ENCODE results near the gene MAGOH. TPM values are rescaled to one million over a fixed set of nuclear protein-coding genes. Genes with fewer than 3 reads are reported as not detected.

MAGOH gene
- polyA plus RNA-seq, 1 donor from 2014 or later = 53.3 TPM

DNA sequence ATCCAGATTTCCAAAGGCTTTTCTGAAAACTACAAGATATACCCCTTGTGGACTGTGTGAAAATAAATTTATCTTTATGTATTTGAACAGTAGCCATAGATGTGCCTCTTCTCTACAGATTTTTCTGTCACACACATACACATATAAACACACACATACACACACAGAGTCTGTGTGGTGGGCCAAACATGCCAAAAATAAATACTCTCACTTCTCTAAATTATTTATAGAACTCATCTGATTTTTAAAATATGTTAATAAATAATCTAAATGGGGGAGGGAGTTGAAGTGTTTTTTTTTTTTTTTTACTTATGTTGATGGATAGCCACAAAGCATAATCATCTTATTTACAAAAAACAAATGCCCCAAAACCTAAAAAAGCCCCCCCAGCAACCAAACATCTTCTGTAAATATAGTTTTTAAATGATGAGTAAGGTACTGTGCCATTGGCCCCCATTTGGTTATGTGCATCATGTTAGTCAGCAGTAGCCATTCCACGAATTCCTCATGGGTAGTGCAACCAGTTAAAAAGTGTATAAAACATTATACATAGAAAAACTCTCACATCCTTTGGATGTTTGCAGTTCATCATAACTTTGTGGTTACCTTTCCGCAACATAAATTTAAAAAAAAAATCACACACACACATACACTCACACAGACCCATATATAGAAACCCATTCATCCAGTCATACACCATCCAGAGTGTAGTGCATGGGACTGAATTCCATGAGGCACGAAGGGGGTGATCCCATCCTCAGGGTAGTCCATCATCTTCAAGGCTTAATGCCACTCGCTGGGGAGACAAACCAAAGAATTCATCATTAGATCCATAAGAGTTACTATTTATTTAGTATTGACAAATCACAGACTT is 8.2 kb upstream of the MAGOH start:
- H3K4me3 ChIP-seq (ENCODE audit: low read length) = no peak overlapping the region
- H3K9ac ChIP-seq (ENCODE audit: low read length) = no peak overlapping the region
- no peak overlapping the region for H3K27ac ChIP-seq (ENCODE audit: low read length)
- no peak overlapping the region for H3K4me2 ChIP-seq (ENCODE audit: low read length)
- no peak for TF ChIP-seq CTCF (IDR thresholded peaks at IDR 0.05; ENCODE audit: poor library complexity, severe bottlenecking)
- TF ChIP-seq TAF1 (IDR thresholded peaks at IDR 0.05; ENCODE audit: low read depth) = no peak
- H3K27me3 ChIP-seq (ENCODE audit: insufficient read depth, low read depth, low read length) = no peaks in the 10 kb centered on the region
- H2AFZ ChIP-seq (ENCODE audit: low read depth, low read length) = no peak overlapping the region
- no peaks in the 10 kb centered on the region for H3F3A ChIP-seq (ENCODE audit: insufficient read depth, low read length, poor library complexity, severe bottlenecking)
- H3K36me3 ChIP-seq (ENCODE audit: insufficient read depth, low read length) = peaks cover 3% of the 10 kb centered on the region
- no peaks in the 10 kb centered on the region for H3K9me3 ChIP-seq (ENCODE audit: low read length)
- H3K79me2 ChIP-seq (replicated peaks; ENCODE audit: insufficient read depth, low read length) = no peaks in the 10 kb centered on the region
- H4K20me1 ChIP-seq (ENCODE audit: insufficient read depth) = no peaks in the 10 kb centered on the region
- no peaks in the 10 kb centered on the region for H3K9me2 ChIP-seq (ENCODE audit: insufficient read depth, low read length)

GRCh38 chr1:53244141-53244540 is 5.8 kb upstream of the MAGOH start:
- Histone ChIP-seq H3K4me2 (ENCODE audit: low read length) (no peak overlapping the region), H3K79me2 (replicated peaks; ENCODE audit: insufficient read depth, low read length) (no peaks in the 10 kb centered on the region), H3F3A (ENCODE audit: insufficient read depth, low read length, poor library complexity, severe bottlenecking) (no peaks in the 10 kb centered on the region), H2AFZ (ENCODE audit: low read depth, low read length) (no peak overlapping the region), H3K9me3 (ENCODE audit: low read length) (no peaks in the 10 kb centered on the region), H3K9me2 (ENCODE audit: insufficient read depth, low read length) (no peaks in the 10 kb centered on the region), H3K27me3 (ENCODE audit: insufficient read depth, low read depth, low read length) (no peaks in the 10 kb centered on the region), H3K36me3 (ENCODE audit: insufficient read depth, low read length) (no peaks in the 10 kb centered on the region), H4K20me1 (ENCODE audit: insufficient read depth) (no peaks in the 10 kb centered on the region), H3K4me3 (ENCODE audit: low read length) (no peak overlapping the region), H3K9ac (ENCODE audit: low read length) (no peak overlapping the region), H3K27ac (ENCODE audit: low read length) (no peak overlapping the region)
- TF ChIP-seq EZH2 (IDR thresholded peaks at IDR 0.05; ENCODE audit: borderline replicate concordance, insufficient read depth, low read length, poor library complexity, severe bottlenecking) = no peak
- TF ChIP-seq RAD21 (conservative IDR thresholded peaks at IDR 0.05) = no peak
- no peak for TF ChIP-seq REST (IDR thresholded peaks at IDR 0.05; ENCODE audit: borderline replicate concordance)
- TF ChIP-seq EP300 (conservative IDR thresholded peaks at IDR 0.05; ENCODE audit: poor library complexity, severe bottlenecking) = no peak

DNA sequence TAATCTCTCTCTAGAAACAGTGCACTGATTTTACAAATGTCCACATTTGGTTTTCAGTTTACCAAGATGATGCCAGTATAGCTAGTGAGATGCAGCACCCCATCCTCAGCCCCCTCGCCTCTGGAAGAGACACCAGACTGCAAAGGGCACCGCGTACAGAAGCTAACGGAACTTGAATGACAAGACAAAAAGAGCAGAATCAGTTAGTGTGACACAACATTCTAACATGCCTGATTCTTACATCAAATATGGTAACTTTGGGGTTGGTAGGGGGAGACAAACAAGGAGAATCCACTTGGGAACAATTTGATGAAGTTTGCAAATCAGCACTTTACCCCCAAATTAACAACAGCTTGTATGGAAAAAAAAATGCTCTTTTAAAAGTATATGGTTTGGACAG is 4.1 kb upstream of the MAGOH start:
- Histone ChIP-seq H3K9me3 (ENCODE audit: low read length) (no peaks in the 10 kb centered on the region), H3F3A (ENCODE audit: insufficient read depth, low read length, poor library complexity, severe bottlenecking) (no peaks in the 10 kb centered on the region), H3K4me2 (ENCODE audit: low read length) (no peak overlapping the region), H3K27ac (ENCODE audit: low read length) (no peak overlapping the region), H3K9me2 (ENCODE audit: insufficient read depth, low read length) (no peaks in the 10 kb centered on the region), H3K79me2 (replicated peaks; ENCODE audit: insufficient read depth, low read length) (peaks cover 9% of the 10 kb centered on the region), H3K36me3 (ENCODE audit: insufficient read depth, low read length) (no peaks in the 10 kb centered on the region), H3K9ac (ENCODE audit: low read length) (no peak overlapping the region), H3K27me3 (ENCODE audit: insufficient read depth, low read depth, low read length) (no peaks in the 10 kb centered on the region), H4K20me1 (ENCODE audit: insufficient read depth) (no peaks in the 10 kb centered on the region), H2AFZ (ENCODE audit: low read depth, low read length) (no peak overlapping the region), H3K4me3 (ENCODE audit: low read length) (no peak overlapping the region)
- TF ChIP-seq TAF1 (IDR thresholded peaks at IDR 0.05; ENCODE audit: low read depth) (no peak), EP300 (conservative IDR thresholded peaks at IDR 0.05; ENCODE audit: poor library complexity, severe bottlenecking) (no peak), POLR2AphosphoS5 (IDR thresholded peaks at IDR 0.05) (no peak), MXI1 (conservative IDR thresholded peaks at IDR 0.05; ENCODE audit: poor library complexity, severe bottlenecking) (no peak), CTCF (IDR thresholded peaks at IDR 0.05; ENCODE audit: poor library complexity, severe bottlenecking) (no peak), SMC3 (conservative IDR thresholded peaks at IDR 0.05; ENCODE audit: poor library complexity) (no peak), REST (IDR thresholded peaks at IDR 0.05; ENCODE audit: borderline replicate concordance) (no peak), EZH2 (IDR thresholded peaks at IDR 0.05; ENCODE audit: borderline replicate concordance, insufficient read depth, low read length, poor library complexity, severe bottlenecking) (no peak), RAD21 (conservative IDR thresholded peaks at IDR 0.05) (no peak)
